DOHH2 (cell line): Measurements from ENCODE around the gene GH2.

Source experiments
- EZH2phosphoT487 ChIP-seq: fragments of 200-600 bp; sonication (generic); IDR thresholded peaks from 2 replicates; pipeline ENCODE4 v1.6.1; 2017; ENCODE audit warnings: borderline replicate concordance, mild to moderate bottlenecking, antibody characterized with exemption, low read length, moderate library complexity, mixed read lengths
- TF ChIP-seq, protein P1 (sequence below): fragments of 200-600 bp; sonication (generic); IDR thresholded peaks from one replicate; pipeline ENCODE4 v1.5.1; 2014; ENCODE audit warnings: antibody characterized with exemption, mild to moderate bottlenecking, low read depth, low read length; ENCODE audit not compliant: poor library complexity, severe bottlenecking

DNA sequence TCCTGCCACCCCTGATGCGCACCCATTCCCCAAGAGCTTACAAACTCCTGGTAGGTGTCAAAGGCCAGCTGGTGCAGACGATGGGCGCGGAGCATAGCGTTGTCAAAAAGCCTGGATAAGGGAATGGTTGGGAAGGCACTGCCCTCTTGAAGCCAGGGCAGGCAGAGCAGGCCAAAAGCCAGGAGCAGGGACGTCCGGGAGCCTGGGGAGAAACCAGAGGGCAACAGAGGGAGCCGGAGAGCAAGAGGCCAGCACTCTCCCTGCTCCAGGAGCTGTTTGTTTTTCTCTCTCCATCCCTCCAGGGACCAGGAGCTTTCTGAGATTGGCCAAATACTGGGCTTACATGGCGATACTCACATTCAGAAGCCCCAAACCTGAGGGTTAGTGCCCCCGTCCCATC lies 36.6 kb upstream of the GH2 start:
- TF ChIP-seq, protein P1, sequence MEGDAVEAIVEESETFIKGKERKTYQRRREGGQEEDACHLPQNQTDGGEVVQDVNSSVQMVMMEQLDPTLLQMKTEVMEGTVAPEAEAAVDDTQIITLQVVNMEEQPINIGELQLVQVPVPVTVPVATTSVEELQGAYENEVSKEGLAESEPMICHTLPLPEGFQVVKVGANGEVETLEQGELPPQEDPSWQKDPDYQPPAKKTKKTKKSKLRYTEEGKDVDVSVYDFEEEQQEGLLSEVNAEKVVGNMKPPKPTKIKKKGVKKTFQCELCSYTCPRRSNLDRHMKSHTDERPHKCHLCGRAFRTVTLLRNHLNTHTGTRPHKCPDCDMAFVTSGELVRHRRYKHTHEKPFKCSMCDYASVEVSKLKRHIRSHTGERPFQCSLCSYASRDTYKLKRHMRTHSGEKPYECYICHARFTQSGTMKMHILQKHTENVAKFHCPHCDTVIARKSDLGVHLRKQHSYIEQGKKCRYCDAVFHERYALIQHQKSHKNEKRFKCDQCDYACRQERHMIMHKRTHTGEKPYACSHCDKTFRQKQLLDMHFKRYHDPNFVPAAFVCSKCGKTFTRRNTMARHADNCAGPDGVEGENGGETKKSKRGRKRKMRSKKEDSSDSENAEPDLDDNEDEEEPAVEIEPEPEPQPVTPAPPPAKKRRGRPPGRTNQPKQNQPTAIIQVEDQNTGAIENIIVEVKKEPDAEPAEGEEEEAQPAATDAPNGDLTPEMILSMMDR: no peak
- no peak for TF ChIP-seq EZH2phosphoT487
